Testis (tissue), 2 donors: Measurements from ENCODE around the gene ELL2.

Experiments used
- CTCF ChIP-seq, 3 experiments: fragments of 450-650 bp in 2 of 3; fragments of 200-600 bp in 1 of 3; sonication (generic) in 1 of 3; IDR thresholded peaks; one replicate each; pipeline ENCODE4 v1.5.1; 2016 to 2019; ENCODE audit warnings: antibody characterized with exemption in 3 of 3, mild to moderate bottlenecking in 2 of 3, moderate library complexity in 1 of 3
- POLR2A ChIP-seq: fragments of 450-650 bp; IDR thresholded peaks from one replicate; pipeline ENCODE4 v1.6.1; 2017; ENCODE audit warnings: antibody characterized with exemption, mild to moderate bottlenecking, moderate library complexity

GRCh38 chr5:95903838-95904237, 57.8 kb downstream of the ELL2 start:
- TF ChIP-seq POLR2A = no peak
- TF ChIP-seq CTCF (IDR thresholded peaks at IDR 0.05) = no peak
